GM18951 (cell line): ENCODE results near the gene TMPRSS13.

Experiments
- POLR2A ChIP-seq: IDR thresholded peaks from 4 replicates; pipeline ENCODE4 v1.6.1; 2011; ENCODE audit warnings: mild to moderate bottlenecking; ENCODE audit not compliant: insufficient read length, insufficient read depth; ENCODE audit errors: extremely low read depth
- in situ Hi-C: fragments of 300-500 bp; cut with MboI; formaldehyde crosslinking; loops from one replicate; pipeline ENCODE4 v1.12.0; 2022; ENCODE audit warnings: low sequenced_read_pairs, mixed read lengths, inconsistent platforms; ENCODE audit not compliant: unreplicated experiment

TMPRSS13 gene

GRCh38 chr11:117859061-117859460, 70.1 kb downstream of the TMPRSS13 start:
- no peak for TF ChIP-seq POLR2A
- in situ Hi-C loops: no loop called here

- no peak for TF ChIP-seq POLR2A
- in situ Hi-C loops: no loop called here
These were observed 71.3 kb downstream of the TMPRSS13 start for GRCh38 chr11:117857734-117858414.

GRCh38 chr11:117855912-117856651, 73.1 kb downstream of the TMPRSS13 start:
- TF ChIP-seq POLR2A: no peak
- in situ Hi-C loops: no loop called here

GRCh38 chr11:117855186-117855845, 73.9 kb downstream of the TMPRSS13 start:
- in situ Hi-C loops: no loop called here
- TF ChIP-seq POLR2A: no peak

- in situ Hi-C loops: no loop called here
These were observed 76.9 kb downstream of the TMPRSS13 start for GRCh38 chr11:117852309-117852708.

GRCh38 chr11:117851852-117852251, 77.3 kb downstream of the TMPRSS13 start:
- TF ChIP-seq POLR2A: no peak
- in situ Hi-C loops: no loop called here

More at GRCh38 chr11:117852309-117852708, 76.9 kb downstream of the TMPRSS13 start:
- TF ChIP-seq POLR2A: no peak

GRCh38 chr11:117851106-117851505, 78.1 kb downstream of the TMPRSS13 start:
- in situ Hi-C loops: no loop called here
- no peak for TF ChIP-seq POLR2A
